Epithelial cell of prostate (primary cell): ENCODE measurements around the gene TRAF6.
"Not testable (repeated sequence)": the region's sequence is repeated elsewhere in the genome, so short reads cannot be mapped to it uniquely, and the experiment has no call there.

ENCODE experiments used
- DNase-seq: peaks from one replicate; pipeline ENCODE4 v3.0.0-alpha.2; 2011; ENCODE audit warnings: low read depth, low spot score
- H3K27ac ChIP-seq: fragments of 450-650 bp; 2 replicates; pipeline ENCODE4 v1.5.1; 2017; ENCODE audit warnings: mild to moderate bottlenecking

The TRAF6 gene, protein sequence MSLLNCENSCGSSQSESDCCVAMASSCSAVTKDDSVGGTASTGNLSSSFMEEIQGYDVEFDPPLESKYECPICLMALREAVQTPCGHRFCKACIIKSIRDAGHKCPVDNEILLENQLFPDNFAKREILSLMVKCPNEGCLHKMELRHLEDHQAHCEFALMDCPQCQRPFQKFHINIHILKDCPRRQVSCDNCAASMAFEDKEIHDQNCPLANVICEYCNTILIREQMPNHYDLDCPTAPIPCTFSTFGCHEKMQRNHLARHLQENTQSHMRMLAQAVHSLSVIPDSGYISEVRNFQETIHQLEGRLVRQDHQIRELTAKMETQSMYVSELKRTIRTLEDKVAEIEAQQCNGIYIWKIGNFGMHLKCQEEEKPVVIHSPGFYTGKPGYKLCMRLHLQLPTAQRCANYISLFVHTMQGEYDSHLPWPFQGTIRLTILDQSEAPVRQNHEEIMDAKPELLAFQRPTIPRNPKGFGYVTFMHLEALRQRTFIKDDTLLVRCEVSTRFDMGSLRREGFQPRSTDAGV

DNA sequence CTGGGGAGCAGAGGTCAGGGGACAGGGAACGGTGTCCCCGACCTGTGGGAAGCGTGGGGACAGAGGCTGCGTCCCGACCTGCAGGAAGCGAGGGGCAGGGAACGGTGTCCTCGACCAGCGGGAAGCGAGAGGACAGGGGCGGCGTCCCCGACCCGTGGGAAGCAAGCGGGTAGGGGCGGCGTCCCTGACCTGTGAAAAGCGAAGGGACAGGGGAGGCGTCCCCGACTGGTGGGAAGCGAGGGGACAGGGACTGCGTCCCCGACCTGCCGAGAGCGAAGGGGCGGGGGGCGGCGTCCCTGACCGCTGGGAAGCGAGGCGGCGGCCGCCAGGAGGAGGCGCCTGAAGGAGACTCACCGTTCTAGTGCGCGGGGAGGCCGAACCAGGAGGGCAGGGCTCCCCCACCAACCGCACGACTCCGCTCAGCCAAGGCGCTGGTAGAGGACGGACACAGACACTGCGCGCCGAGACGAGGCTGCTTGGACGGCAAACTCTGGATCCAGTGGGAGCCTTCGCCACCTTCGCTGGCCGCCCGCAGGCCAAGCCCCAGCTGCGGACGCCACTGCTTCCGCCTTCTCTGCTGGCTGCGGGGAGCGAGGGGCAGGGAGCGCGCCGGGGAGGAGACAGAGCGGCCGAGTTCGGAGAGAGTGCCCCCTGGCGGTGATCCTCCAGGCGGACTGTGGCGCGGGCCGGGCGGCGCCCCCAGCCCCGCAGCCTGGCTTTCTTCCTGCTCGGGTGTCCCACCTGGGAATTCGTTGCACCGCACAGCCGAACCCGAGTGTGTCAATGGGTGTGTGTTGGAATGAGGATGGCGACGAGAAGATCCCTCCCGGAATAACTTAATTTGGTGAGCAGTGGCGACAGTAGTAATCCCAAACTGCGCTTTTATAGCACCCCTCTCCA, at the start of gene TRAF6:
Gene TRAF6, minus strand, starts transcription at position 579 of the 900 bp plus-strand sequence. CDS start 8,757 bp downstream, outside the sequence.
- H3K27ac ChIP-seq, result peak within 1 kb of the TSS; percentile 91
- DNase-seq, result peak; percentile 22

DNA sequence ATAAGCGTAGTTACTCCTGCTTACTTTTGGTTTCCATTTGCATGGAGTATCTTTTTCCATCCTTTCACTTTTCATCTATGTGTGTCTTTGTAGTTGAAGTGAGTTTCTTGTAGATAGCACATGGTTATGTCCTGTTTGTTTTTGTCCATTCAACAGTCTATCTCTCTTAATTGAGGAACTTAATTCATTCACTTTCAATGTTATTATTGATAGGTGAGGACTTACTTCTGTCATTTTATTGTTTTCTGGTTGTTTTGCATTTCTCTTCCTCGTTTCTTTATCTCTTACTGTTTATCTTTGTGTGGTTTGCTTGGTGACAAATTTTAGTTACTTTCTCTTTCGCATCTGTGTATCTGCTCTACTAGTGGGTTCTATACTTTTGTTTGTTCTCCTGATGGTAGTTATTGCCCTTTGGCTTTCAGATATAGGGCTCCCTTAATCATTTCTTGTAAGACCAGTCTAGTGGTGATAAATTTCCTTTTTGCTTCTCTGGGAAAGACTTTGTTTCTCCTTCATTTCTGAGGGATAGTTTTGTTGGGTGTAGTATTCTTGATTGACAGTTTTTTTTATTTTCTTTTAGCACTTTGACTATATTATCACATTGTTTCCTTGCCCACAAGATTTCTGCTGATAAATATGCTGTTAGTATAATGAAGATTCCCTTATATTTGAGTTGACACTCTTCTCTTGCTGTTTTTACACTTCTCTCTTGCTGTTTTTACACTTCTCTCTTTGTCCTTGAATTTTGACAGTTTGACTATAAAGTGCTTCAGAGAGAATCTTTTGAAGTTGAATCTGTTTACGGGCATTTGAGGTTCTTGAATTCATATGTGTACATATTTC, 48.7 kb upstream of the TRAF6 start:
- DNase-seq, result no peak
- H3K27ac ChIP-seq, result no peak overlapping the region

DNA sequence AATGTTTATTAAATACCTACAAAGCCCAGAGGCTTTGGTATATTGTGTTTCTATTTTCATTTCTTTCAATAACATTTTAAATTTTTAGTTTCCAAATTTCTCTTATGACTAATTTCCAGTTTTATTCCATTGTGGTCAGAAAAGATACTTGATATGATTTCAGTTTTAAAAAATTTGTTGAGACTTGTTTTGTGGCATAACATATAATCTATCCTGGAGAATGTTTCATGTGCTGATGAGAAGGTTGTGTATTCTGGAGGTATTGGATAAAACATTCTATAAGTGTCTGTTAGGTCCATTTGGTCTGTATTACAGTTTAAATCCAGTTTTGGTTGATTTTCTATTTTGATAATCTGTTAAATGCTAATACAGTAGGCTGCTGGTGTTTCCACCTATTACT, 47.9 kb upstream of the TRAF6 start:
- no peak overlapping the region for H3K27ac ChIP-seq
- DNase-seq, result no peak

DNA sequence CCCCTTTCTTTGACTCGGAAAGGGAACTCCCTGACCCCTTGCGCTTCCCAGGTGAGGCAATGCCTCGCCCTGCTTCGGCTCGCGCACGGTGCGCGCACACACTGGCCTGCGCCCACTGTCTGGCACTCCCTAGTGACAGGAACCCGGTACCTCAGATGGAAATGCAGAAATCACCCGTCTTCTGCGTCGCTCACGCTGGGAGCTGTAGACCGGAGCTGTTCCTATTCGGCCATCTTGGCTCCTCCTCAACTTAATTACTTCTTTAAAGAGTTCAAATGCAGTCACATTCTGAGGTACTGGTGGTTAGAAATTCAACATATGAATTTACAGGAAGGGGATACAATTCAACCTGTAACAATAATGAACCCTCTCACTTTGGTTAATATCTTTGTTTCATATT, 47.3 kb upstream of the TRAF6 start:
- not testable (repeated sequence) for DNase-seq, H3K27ac ChIP-seq

DNA sequence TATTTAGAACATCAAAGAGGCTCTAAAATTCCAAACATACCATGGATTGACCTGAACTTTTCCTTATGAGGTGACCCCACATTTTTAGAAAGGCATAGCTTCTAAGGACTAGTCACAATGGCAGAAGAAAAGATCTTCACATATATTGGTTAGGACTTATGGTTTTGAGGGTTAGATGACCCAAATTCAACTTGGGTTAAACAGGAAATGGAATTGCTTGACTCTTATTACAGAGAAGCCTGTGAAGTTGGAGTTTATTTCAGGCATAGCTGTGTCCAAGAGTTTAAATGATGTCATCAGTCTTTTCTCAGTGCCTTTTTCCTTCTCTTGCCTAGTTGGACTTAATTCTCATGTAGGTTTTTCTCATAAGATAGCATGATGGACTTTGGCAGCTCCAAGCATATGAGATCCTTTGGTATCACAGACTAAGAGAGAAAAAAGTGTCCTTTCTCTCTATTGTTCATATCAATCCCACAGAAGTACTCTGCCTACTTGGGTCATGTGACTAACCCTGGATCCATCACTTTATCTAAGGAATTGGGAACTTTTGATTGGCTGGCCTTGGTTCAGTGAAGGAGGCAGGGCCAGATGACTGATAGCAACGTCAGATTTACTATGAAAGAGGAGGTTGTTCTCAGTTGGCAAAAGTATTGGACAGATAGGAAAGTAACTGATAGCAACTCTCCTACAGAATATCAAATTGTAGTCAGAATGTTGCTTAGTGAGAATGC, 40.5 kb upstream of the TRAF6 start:
- no peak overlapping the region for H3K27ac ChIP-seq
- DNase-seq, result no peak

DNA sequence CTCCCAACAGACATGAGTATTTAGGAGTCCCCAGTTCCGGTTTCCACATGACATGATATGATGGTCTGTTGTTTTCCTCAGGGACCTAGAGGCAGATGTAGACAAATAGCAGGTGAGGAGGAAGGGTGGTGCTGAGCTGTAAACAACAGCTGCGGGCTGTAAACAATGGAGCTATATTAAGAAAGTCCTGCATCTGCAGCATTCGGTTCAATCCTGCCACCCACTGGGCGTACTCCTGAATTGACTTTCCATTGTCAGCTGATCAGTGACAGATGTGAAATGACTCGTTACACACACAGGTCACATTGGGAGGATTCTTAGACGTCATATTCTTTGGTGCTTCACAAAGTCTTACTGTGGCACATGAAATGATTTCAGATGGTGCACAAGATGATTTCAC, 30.9 kb upstream of the TRAF6 start:
- no peak for DNase-seq
- no peak overlapping the region for H3K27ac ChIP-seq

DNA sequence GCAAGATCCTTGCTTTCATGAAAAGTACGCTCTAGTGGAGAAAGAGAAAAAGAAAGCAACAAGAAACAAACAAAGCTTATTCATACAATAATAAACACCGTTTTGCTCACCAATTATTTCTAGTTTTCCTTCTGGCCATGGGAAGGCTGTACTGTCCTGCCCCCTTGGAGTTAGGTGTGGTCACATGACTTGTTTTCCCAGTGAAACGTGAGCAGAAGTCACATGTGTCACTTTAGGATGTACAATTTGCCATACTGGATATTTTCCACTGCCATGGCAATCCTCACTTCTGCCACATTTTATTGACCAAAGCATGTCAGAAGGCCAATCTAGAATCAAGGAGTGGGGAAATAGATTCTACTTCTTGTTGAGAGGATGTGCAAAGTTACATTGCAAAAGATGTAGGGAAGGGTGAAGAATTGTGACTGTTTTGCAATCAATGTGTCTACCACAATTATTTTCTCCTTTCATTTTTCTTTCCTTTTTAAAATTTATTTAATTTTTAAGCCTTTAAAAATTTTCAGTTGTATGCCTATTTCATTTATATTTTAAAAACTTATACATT, 24.3 kb upstream of the TRAF6 start:
- H3K27ac ChIP-seq, result no peak overlapping the region
- no peak for DNase-seq

DNA sequence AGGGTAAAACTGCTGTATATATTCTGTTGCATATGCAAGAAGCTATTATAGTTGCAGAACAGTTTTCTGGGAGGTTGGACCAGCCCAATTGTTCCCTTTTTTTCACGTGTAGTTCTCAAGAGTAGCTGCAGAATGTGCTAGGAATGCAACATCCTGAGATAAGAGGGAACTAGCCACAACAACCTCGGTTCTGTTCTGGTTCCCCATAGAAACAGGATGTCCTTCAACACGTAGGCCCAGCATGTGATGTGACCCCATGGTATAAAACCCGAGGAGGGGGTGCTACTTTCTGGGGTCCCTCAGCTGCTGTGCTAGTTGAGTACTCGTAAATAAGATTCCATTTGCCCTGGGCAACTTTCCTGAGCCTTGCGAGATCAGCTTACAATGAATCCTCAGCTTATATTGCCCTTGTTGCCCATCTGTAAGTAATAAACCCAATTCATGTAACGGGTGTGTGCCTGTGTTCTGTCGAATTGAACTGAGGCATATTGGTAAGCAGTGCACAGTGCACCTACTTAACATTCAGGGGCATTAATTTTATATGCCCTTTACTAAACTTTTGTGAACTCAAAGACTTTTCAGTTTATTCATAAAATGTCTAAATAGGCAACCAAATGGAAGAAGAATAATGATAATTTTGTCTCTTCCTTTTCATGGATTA, 23.0 kb upstream of the TRAF6 start:
- DNase-seq, result no peak
- H3K27ac ChIP-seq, result no peak overlapping the region

DNA sequence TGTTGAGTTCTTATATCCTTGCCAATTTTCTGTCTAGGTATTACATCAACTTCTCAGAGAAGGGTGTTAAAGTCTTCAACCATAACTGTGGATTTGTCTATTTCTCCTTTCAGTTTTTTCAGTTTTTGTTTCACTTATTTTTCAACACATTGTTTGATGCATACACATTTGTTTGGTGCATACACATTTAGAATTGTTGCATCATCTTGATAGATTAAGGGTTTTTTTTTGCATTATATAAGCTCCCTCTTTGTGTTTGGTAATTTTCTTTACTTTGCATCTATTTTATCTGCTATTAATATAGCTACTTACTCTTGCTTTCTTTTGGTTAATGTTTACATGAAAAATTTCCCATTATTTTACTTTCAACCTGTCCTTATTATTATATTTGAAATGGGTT, 20.8 kb upstream of the TRAF6 start:
- no peak overlapping the region for H3K27ac ChIP-seq
- DNase-seq, result no peak

DNA sequence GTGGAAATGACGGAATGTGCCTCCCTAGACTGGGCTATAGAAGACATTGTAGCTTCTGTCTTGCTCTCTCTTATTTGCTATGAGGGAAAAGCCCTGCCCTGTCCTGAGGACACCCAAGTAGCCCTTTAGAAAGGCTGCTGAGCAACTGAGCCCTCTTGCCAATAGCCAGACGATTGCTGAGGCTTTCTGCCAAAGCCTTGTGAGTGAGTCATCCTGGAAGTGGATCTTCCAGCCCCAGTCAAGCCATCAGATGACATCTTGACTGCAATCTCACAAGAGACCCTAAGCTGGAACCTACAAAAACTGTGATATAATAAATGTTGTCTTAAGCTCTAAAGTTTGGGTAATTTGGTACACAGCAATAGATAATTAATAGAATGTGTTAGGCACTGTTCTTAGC, 3.9 kb upstream of the TRAF6 start:
- DNase-seq, result no peak
- no peak overlapping the region for H3K27ac ChIP-seq

DNA sequence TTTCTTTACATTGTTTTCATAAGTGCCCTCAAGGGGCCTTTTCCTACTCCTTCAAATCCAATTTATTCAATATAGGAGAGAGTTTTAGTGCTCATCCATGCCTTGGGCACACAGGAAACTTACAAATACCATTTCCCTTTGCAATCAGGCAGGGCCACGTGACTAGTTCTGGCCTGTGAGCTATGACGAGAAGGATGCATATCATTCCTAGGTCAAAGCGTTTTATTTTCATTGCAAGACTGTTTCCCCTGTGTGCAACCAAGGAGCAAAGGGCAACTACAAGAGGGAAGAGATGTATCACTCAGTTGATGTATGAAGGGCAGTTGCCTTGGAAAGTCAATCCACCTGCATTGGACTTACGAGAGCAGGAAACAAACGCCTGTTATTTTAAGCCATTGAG, 1.9 kb upstream of the TRAF6 start:
- peak overlapping the region; percentile 91 for H3K27ac ChIP-seq
- DNase-seq, result no peak

DNA sequence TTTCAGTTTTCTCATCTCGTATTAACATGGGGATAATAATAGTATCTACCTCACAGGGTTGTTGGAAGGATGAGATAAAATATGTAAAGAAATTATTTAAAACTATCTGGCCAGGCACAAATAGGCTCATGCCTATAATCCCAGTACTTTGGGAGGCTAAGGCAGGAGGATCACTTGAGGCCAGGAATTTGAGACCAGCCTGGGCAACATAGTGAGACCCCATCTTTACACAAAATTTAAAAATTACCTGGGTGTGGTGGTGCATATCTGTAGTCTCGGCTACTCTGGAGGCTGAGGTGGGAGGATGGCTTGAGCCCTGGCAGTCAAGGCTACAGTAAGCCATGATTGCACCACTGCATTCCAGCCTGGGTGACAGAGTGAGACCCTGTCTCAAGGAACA, 990 bp upstream of the TRAF6 start:
- not testable (repeated sequence) for DNase-seq
- peak overlapping the region; percentile 91 for H3K27ac ChIP-seq

DNA sequence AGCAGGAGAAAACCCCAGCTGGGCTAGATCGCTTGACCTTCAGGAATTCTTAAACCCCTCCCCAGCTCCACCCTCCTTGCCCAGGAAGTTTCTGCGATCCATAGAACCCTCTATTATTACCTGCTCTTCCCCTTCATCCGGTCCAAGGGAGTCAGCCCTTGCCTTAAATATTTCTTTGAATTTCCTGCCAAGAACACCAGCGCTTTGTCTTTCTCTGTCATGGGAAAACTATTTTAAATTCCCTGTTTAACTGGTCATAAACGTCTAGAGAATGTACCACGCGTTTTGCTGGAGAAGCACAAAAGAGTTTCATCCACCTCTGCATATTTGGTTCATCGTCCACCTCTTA, 496 bp upstream of the TRAF6 start:
- peak overlapping the region; percentile 91 for H3K27ac ChIP-seq
- DNase-seq, result no peak

DNA sequence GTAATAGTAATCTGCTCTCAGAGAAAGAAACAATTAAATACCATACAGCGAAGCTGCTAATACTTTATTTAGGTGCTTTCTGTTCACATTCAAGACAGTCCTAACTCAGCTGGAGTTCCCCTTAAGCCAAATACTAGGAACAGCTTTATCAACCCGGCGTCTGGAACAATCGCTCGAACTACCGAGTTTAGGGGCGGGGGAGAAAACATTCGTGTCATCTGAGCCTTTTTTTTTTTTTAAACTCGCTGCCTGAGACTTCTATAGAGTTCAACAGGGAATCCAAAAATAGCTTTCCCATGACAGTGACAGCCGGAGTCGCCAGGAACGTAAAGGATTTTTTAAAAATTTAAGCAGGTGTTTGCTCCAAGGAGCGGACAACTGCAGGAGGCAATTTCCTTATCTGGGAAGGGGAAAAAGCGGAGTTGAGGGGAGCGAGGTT, 852 bp downstream of the TRAF6 start:
- DNase-seq, result no peak

DNA sequence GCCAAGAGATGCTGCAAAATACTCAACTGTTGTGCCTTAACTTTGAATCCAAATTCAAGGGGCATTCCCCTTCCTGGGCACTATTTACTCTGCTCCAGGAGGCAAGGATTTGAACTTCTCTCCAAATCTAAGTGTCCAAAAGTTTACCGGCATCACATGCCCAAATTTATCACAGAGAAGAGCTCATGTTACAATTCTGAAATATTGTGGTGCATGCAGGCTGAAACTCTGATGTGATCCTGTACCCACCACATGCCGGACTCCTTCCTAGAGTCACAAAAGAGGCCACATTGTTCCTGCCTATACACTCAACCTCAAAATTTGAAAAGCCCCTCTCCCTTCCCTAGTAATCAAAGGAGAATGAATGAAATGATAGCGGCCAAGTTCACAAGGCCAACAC, 1.3 kb downstream of the TRAF6 start:
- DNase-seq, result no peak
- peak overlapping the region; percentile 91 for H3K27ac ChIP-seq

More for the DNA sequence above, 852 bp downstream of the TRAF6 start:
- H3K27ac ChIP-seq, result peak overlapping the region; percentile 91

DNA sequence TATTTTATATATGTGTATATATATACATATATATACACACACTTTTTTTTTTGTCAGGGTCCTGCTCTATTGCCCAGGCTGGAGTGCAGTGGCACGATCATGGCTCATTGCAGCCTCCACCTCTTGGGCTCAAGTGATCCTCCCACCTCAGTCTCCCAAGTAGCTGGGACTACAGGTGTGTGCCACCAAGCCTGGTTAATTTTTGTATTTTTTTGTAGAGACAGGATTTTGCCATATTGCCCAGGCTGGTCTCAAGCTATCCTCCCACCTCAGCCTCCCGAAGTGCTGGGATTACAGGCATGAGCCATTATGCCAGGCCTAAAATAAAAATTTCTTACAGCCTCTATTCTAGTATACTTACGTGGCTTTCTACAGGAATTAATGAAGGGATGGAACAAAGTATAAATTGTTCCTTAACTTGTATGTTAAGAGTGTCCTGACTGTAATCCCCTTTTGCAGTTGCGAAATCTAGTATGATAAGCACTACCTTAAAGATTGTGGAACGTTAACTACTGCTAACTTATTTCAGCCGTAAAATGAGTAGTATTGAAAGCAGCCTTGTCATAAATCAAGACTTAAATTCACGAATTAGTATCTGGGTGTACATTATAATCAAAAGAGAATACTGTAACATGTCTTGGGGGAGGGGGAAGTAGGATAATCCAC, 2.1 kb downstream of the TRAF6 start:
- peak overlapping the region; percentile 91 for H3K27ac ChIP-seq
- DNase-seq, result no peak

DNA sequence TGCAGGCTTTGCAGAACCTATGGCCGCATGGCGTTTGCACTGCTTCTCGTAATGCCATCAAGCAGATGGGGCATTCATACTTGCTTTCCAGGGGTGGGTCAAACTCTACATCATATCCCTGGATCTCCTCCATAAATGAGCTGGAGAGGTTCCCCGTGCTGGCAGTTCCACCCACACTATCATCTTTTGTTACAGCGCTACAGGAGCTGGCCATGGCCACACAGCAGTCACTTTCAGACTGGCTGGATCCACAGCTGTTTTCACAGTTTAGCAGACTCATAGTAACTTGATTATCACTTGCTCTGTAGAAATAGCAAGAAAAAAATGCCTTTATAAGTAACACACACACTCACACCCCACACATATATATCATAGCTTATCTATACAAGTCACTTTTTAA, 8.8 kb downstream of the TRAF6 start:
- DNase-seq, result no peak
- peak overlapping the region; percentile 68 for H3K27ac ChIP-seq

DNA sequence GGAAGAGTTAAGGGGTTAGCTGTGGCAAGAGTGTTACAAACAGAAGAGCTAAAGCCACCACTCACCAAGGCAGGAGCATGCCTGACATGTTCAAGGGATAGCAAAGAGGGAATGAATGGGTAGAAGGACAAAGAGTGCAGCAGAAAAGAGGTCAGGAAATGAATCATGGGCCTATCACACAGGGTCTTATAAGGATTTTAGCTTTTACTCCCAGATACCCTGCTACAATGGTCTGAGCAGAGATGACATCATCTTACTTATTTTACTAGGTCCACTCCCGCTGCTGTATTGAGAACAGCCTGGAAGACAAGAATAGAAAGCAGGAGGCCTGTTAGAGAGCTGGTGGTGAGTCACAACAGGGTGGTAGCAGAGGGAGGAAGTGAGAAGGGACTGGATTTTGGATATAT, 9.8 kb downstream of the TRAF6 start:
- peak overlapping the region; percentile 68 for H3K27ac ChIP-seq
- peak; percentile 33 for DNase-seq
